MM.1S (cell line): ENCODE data around the gene CAMKK1.

ENCODE experiments used
- DNase-seq: peaks from one replicate; pipeline ENCODE4 v3.0.0-alpha.2; 2015
- H2AFZ ChIP-seq: fragments of 300-600 bp; sonication (generic); 2 replicates; pipeline ENCODE4 v1.6.0; 2016; ENCODE audit warnings: antibody characterized with exemption, low read length
- H3F3A ChIP-seq: fragments of 300-600 bp; sonication (generic); 2 replicates; pipeline ENCODE4 v1.6.1; 2016; ENCODE audit warnings: mild to moderate bottlenecking, antibody characterized with exemption, low read length, moderate library complexity, mixed read lengths; ENCODE audit not compliant: insufficient read depth
- H3K27ac ChIP-seq: fragments of 300-600 bp; sonication (generic); 2 replicates; pipeline ENCODE4 v1.5.1; 2016; ENCODE audit warnings: mild to moderate bottlenecking, low read length
- H3K27me3 ChIP-seq: fragments of 300-600 bp; sonication (generic); replicated peaks from 2 replicates; pipeline ENCODE4 v1.6.0; 2016; ENCODE audit warnings: low read length; ENCODE audit not compliant: insufficient read depth
- H3K36me3 ChIP-seq: fragments of 300-600 bp; sonication (generic); replicated peaks from 2 replicates; pipeline ENCODE4 v1.6.1; 2016; ENCODE audit warnings: mild to moderate bottlenecking, low read length, mixed read lengths; ENCODE audit not compliant: insufficient read depth
- H3K4me1 ChIP-seq: fragments of 300-600 bp; sonication (generic); 2 replicates; pipeline ENCODE4 v1.6.1; 2016; ENCODE audit warnings: low read length, mixed read lengths
- H3K4me2 ChIP-seq: fragments of 300-600 bp; sonication (generic); 2 replicates; pipeline ENCODE4 v1.6.0; 2016; ENCODE audit warnings: low read depth, low read length
- H3K4me3 ChIP-seq: fragments of 300-600 bp; sonication (generic); 2 replicates; pipeline ENCODE4 v1.5.1; 2016; ENCODE audit warnings: low read length, mixed read lengths
- H3K79me2 ChIP-seq: fragments of 300-600 bp; sonication (generic); 2 replicates; pipeline ENCODE4 v1.6.1; 2016; ENCODE audit warnings: mixed run types, low read length, mixed read lengths
- H3K9ac ChIP-seq: fragments of 300-600 bp; sonication (generic); 2 replicates; pipeline ENCODE4 v1.6.1; 2016; ENCODE audit warnings: low read length, mixed read lengths
- H3K9me2 ChIP-seq: fragments of 300-600 bp; sonication (generic); replicated peaks from 2 replicates; pipeline ENCODE4 v1.6.1; 2016; ENCODE audit warnings: mild to moderate bottlenecking, low read length, mixed read lengths; ENCODE audit not compliant: insufficient read depth
- H3K9me3 ChIP-seq: fragments of 300-600 bp; sonication (generic); replicated peaks from 2 replicates; pipeline ENCODE4 v1.6.1; 2016; ENCODE audit warnings: mild to moderate bottlenecking, low read length, mixed read lengths; ENCODE audit not compliant: insufficient read depth
- H4K20me1 ChIP-seq: fragments of 300-600 bp; sonication (generic); 2 replicates; pipeline ENCODE4 v1.6.1; 2016; ENCODE audit warnings: mild to moderate bottlenecking, low read length, moderate library complexity, mixed read lengths; ENCODE audit not compliant: insufficient read depth
- EZH2 ChIP-seq: fragments of 300-600 bp; sonication (generic); optimal IDR thresholded peaks from 2 replicates; pipeline ENCODE3; 2017; ENCODE audit warnings: low read depth, mild to moderate bottlenecking, antibody characterized with exemption, low read length, mixed read lengths
- EZH2phosphoT487 ChIP-seq: fragments of 300-600 bp; sonication (generic); IDR thresholded peaks from 2 replicates; pipeline ENCODE4 v1.6.1; 2018; ENCODE audit warnings: antibody characterized with exemption, low read length
- TF ChIP-seq, protein P1 (sequence below): fragments of 300-600 bp; sonication (generic); IDR thresholded peaks from 2 replicates; pipeline ENCODE4 v1.5.1; 2016; ENCODE audit warnings: antibody characterized with exemption, low read length, mixed read lengths

CAMKK1 gene

DNA sequence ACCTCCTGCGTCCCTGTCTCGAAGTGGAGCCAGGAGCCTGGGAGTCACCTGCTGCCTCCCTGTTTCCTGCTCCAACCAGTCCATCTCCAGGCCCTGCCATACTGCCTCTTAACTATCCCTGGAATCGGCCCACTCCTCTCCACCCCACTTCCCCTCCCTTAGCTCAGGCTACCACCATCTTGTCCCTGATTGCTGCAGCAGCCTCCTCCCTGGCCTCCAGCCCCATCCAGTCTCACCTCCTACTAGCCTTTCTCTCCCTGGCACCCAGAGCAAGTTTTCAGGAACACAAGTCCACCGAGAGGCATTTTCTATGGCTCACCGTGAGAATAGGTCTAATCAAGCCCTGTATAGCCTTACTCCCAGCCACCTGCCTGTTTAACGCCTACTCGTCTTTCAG is 865 bp upstream of the CAMKK1 start:
- Histone ChIP-seq H3K9me2 (no peaks in the 10 kb centered on the region), H3K4me1 (peaks cover 7% of the 10 kb centered on the region), H3K4me2 (peak overlapping the region; percentile 89), H2AFZ (peak overlapping the region; percentile 91), H3F3A (no peaks in the 10 kb centered on the region), H3K4me3 (peak overlapping the region; percentile 70), H3K9me3 (no peaks in the 10 kb centered on the region), H3K27me3 (no peaks in the 10 kb centered on the region; the same call in 1 of the 2 replicates), H3K79me2 (no peaks in the 10 kb centered on the region), H3K27ac (peak overlapping the region; percentile 41; the same call in 1 of the 2 replicates), H4K20me1 (no peaks in the 10 kb centered on the region), H3K9ac (peak overlapping the region; percentile 75), H3K36me3 (no peaks in the 10 kb centered on the region)
- no peak for TF ChIP-seq EZH2
- TF ChIP-seq EZH2phosphoT487 = no peak
- TF ChIP-seq, protein P1, sequence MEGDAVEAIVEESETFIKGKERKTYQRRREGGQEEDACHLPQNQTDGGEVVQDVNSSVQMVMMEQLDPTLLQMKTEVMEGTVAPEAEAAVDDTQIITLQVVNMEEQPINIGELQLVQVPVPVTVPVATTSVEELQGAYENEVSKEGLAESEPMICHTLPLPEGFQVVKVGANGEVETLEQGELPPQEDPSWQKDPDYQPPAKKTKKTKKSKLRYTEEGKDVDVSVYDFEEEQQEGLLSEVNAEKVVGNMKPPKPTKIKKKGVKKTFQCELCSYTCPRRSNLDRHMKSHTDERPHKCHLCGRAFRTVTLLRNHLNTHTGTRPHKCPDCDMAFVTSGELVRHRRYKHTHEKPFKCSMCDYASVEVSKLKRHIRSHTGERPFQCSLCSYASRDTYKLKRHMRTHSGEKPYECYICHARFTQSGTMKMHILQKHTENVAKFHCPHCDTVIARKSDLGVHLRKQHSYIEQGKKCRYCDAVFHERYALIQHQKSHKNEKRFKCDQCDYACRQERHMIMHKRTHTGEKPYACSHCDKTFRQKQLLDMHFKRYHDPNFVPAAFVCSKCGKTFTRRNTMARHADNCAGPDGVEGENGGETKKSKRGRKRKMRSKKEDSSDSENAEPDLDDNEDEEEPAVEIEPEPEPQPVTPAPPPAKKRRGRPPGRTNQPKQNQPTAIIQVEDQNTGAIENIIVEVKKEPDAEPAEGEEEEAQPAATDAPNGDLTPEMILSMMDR = no peak
- DNase-seq = no peak

- no peaks in the 10 kb centered on the region for H3K36me3 ChIP-seq
- peak overlapping the region; percentile 54 for H3K9ac ChIP-seq
- no peaks in the 10 kb centered on the region for H3K9me2 ChIP-seq
- H3K79me2 ChIP-seq = no peaks in the 10 kb centered on the region
- TF ChIP-seq, protein P1 = no peak
- TF ChIP-seq EZH2 (no peak), EZH2phosphoT487 (no peak)
- no peaks in the 10 kb centered on the region for H4K20me1 ChIP-seq
- peaks cover 7% of the 10 kb centered on the region for H3K4me1 ChIP-seq
- H3F3A ChIP-seq = no peaks in the 10 kb centered on the region
- H3K27ac ChIP-seq = no peak overlapping the region
- H3K4me2 ChIP-seq = peak overlapping the region; percentile 97
- H3K4me3 ChIP-seq = peak overlapping the region; percentile 76
- no peaks in the 10 kb centered on the region; the same call in 1 of the 2 replicates for H3K27me3 ChIP-seq
- H3K9me3 ChIP-seq = no peaks in the 10 kb centered on the region
- peak; percentile 23 for DNase-seq
- H2AFZ ChIP-seq = peak overlapping the region; percentile 87
These were observed 506 bp downstream of the CAMKK1 start for GRCh38 chr17:3892095-3892998.

- DNase-seq = no peak
- Histone ChIP-seq H3K4me1 (peaks cover 7% of the 10 kb centered on the region), H3K9ac (no peak overlapping the region)
These were observed 1.2 kb downstream of the CAMKK1 start for GRCh38 chr17:3891626-3892094.

More at GRCh38 chr17:3891626-3892094, 1.2 kb downstream of the CAMKK1 start:
- H3K9me2 ChIP-seq = no peaks in the 10 kb centered on the region
- no peaks in the 10 kb centered on the region for H3K9me3 ChIP-seq
- H2AFZ ChIP-seq = no peak overlapping the region; the same call in 1 of the 2 replicates
- H3K27ac ChIP-seq = no peak overlapping the region
- no peaks in the 10 kb centered on the region for H3F3A ChIP-seq
- H4K20me1 ChIP-seq = no peaks in the 10 kb centered on the region
- TF ChIP-seq EZH2phosphoT487 (no peak), EZH2 (no peak)
- TF ChIP-seq, protein P1 = no peak
- no peak overlapping the region; the same call in 1 of the 2 replicates for H3K4me3 ChIP-seq
- H3K4me2 ChIP-seq = peak overlapping the region; percentile 97; the same call in 1 of the 2 replicates
- no peaks in the 10 kb centered on the region for H3K79me2 ChIP-seq
- no peaks in the 10 kb centered on the region for H3K36me3 ChIP-seq
- H3K27me3 ChIP-seq = no peaks in the 10 kb centered on the region; the same call in 1 of the 2 replicates
